HG03457 (cell line): Measurements from ENCODE around the gene SP3.

Experiments
- ATAC-seq: cut with Tn5 transposase; IDR thresholded peaks from one replicate; pipeline ENCODE4 v1.9.1; 2021; ENCODE audit warnings: moderate number of reproducible peaks; ENCODE audit not compliant: unreplicated experiment

SP3 gene

GRCh38 chr2:173997269-173997668 lies 32.1 kb upstream of the SP3 start:
- ATAC-seq: peak; percentile 65

GRCh38 chr2:173996766-173997165 lies 31.6 kb upstream of the SP3 start:
- ATAC-seq: no peak

GRCh38 chr2:173993459-173993858 lies 28.3 kb upstream of the SP3 start:
- ATAC-seq: no peak

- no peak for ATAC-seq
Measured at GRCh38 chr2:173991856-173992588, 26.8 kb upstream of the SP3 start.

GRCh38 chr2:173990970-173991819 lies 26.0 kb upstream of the SP3 start:
- ATAC-seq: peak; percentile 76

GRCh38 chr2:173990245-173990644 lies 25.1 kb upstream of the SP3 start:
- ATAC-seq: no peak

GRCh38 chr2:173989884-173990215 lies 24.7 kb upstream of the SP3 start:
- ATAC-seq: no peak

- no peak for ATAC-seq
Measured at GRCh38 chr2:173989160-173989883, 24.1 kb upstream of the SP3 start.

- no peak for ATAC-seq
Measured at GRCh38 chr2:173986805-173987204, 21.6 kb upstream of the SP3 start.

GRCh38 chr2:173985605-173985992 lies 20.4 kb upstream of the SP3 start:
- ATAC-seq: no peak

GRCh38 chr2:173984866-173985604 lies 19.9 kb upstream of the SP3 start:
- ATAC-seq: no peak

GRCh38 chr2:173983391-173983871 lies 18.3 kb upstream of the SP3 start:
- no peak for ATAC-seq

- no peak for ATAC-seq
Measured at GRCh38 chr2:173982918-173983317, 17.7 kb upstream of the SP3 start.

- no peak for ATAC-seq
Measured at GRCh38 chr2:173982182-173982714, 17.1 kb upstream of the SP3 start.

GRCh38 chr2:173981520-173981919 lies 16.3 kb upstream of the SP3 start:
- ATAC-seq: no peak

- no peak for ATAC-seq
Measured at GRCh38 chr2:173979751-173980351, 14.7 kb upstream of the SP3 start.

- no peak for ATAC-seq
Measured at GRCh38 chr2:173978447-173978846, 13.3 kb upstream of the SP3 start.

GRCh38 chr2:173972636-173973035 lies 7.5 kb upstream of the SP3 start:
- no peak for ATAC-seq

- no peak for ATAC-seq
Measured at GRCh38 chr2:173972165-173972564, 7.0 kb upstream of the SP3 start.

- ATAC-seq: no peak
Measured at GRCh38 chr2:173970516-173970924, 5.3 kb upstream of the SP3 start.
